Ovary (tissue), 3 donors: ENCODE results near the gene CCR5.

Experiments
- CTCF ChIP-seq, 3 donors: fragments of 450-650 bp in 2 of 3; fragments of 200-600 bp in 1 of 3; IDR thresholded peaks; one replicate each; pipeline versions ENCODE4 v1.5.1 to v1.8.0; 2016 to 2022; ENCODE audit warnings: antibody characterized with exemption in 3 of 3, mild to moderate bottlenecking in 1 of 3
- POLR2A ChIP-seq: fragments of 450-650 bp; IDR thresholded peaks from one replicate; pipeline ENCODE4 v1.6.1; 2017; ENCODE audit warnings: antibody characterized with exemption, mild to moderate bottlenecking, moderate library complexity
- donor health status: DM: no; HTN: no; CAD: no.

GRCh38 chr3:46395766-46396530 lies 25.2 kb downstream of the CCR5 start:
- TF ChIP-seq CTCF (IDR thresholded peaks at IDR 0.05) (no peak), POLR2A (no peak)
